HepG2 (cell line): ENCODE measurements around the gene KCNAB2. TPM values are rescaled to one million over a fixed set of nuclear protein-coding genes. Genes with fewer than 3 reads are reported as not detected.

Source experiments
- FOXP1 ChIP-seq, 2 experiments: fragments of 450-650 bp in 1 of 2; IDR thresholded peaks; 2 replicates each; pipeline ENCODE4 v1.6.1; 2017 to 2018; ENCODE audit warnings: antibody characterized with exemption in 1 of 2
- HNRNPL ChIP-seq: fragments of 200-400 bp; formaldehyde crosslinking; IDR thresholded peaks from 2 replicates; pipeline ENCODE4 v1.6.1; 2017; ENCODE audit warnings: mild to moderate bottlenecking, low read depth, low read length
- RCOR2 ChIP-seq: IDR thresholded peaks from 2 replicates; pipeline ENCODE4 v1.6.1; 2016; ENCODE audit warnings: missing biosample characterization, missing genetic modification reagents
- SYNCRIP ChIP-seq: fragments of 200-400 bp; formaldehyde crosslinking; IDR thresholded peaks from 2 replicates; pipeline ENCODE4 v1.6.1; 2018; ENCODE audit warnings: mild to moderate bottlenecking, low read depth, low read length; ENCODE audit not compliant: insufficient read depth
- THRA ChIP-seq: sonication (generic); formaldehyde crosslinking; IDR thresholded peaks from 2 replicates; pipeline ENCODE4 v1.4.0; 2020; ENCODE audit warnings: missing genetic modification reagents, borderline replicate concordance
- YY1 ChIP-seq: IDR thresholded peaks from 2 replicates; pipeline ENCODE4 v1.6.1; 2011; ENCODE audit warnings: low read length, low read depth, moderate library complexity, mild to moderate bottlenecking; ENCODE audit not compliant: insufficient read depth, insufficient replicate concordance
- ZNF280D ChIP-seq: sonication (generic); formaldehyde crosslinking; IDR thresholded peaks from 2 replicates; pipeline ENCODE4 v1.5.1; 2020; ENCODE audit warnings: mild to moderate bottlenecking, missing genetic modification reagents
- ZUFSP ChIP-seq: sonication (generic); formaldehyde crosslinking; IDR thresholded peaks from 2 replicates; pipeline ENCODE4 v1.9.0; 2021; ENCODE audit warnings: missing genetic modification reagents, mild to moderate bottlenecking, borderline replicate concordance
- polyA plus RNA-seq, 8 experiments: library from polyadenylated mRNA; depleted of rRNA in 3 of 8; stranded (reverse) in 7 of 8; unstranded in 1 of 8; fragments of >200 nt; fragmentation: Illumina TruSeq in 4 of 8; extraction: Trizol in 4 of 8; gene quantifications; 2 replicates each; pipeline versions ENCODE4 v1.2.1 to v1.2.3, GENCODE V29; 2011 to 2016; ENCODE audit warnings: low read depth in 4 of 8, missing spikeins in 1 of 8, mixed read lengths in 1 of 8; ENCODE audit not compliant: insufficient read depth in 1 of 8
- total RNA-seq, 5 experiments: library from RNA; depleted of rRNA; stranded (reverse); fragments of >200 nt; fragmentation: Illumina TruSeq; extraction: Trizol; gene quantifications; 2 replicates each; pipeline ENCODE4 v1.2.3, GENCODE V29; 2016; ENCODE audit warnings: low read depth in 1 of 5

KCNAB2 gene
- total and polyA plus RNA-seq, 2 of the 13 experiments (the other 11 are each of a cell fraction or from before 2014, with no cell fraction given), result 6.2 to 8.8 TPM

GRCh38 chr1:6126521-6127067 lies 80.9 kb downstream of the KCNAB2 start (continued):
- TF ChIP-seq ZNF280D (CRISPR knock-in tag), result no peak
- 0 out of 2 replicates have a peak, but pooled peaks have one; percentile 35 for TF ChIP-seq HNRNPL
- no peak for TF ChIP-seq RCOR2 (CRISPR knock-in tag)
- TF ChIP-seq FOXP1 (IDR thresholded peaks at IDR 0.05), result no peak
- TF ChIP-seq FOXP1 (CRISPR knock-in tag; IDR thresholded peaks at IDR 0.05), result no peak
- TF ChIP-seq ZUFSP, result no peak
- TF ChIP-seq THRA (CRISPR knock-in tag), result no peak
- TF ChIP-seq SYNCRIP, result no peak
- TF ChIP-seq YY1, result no peak
